ENCODE measurements around the gene PDE9A.

The PDE9A gene

DNA sequence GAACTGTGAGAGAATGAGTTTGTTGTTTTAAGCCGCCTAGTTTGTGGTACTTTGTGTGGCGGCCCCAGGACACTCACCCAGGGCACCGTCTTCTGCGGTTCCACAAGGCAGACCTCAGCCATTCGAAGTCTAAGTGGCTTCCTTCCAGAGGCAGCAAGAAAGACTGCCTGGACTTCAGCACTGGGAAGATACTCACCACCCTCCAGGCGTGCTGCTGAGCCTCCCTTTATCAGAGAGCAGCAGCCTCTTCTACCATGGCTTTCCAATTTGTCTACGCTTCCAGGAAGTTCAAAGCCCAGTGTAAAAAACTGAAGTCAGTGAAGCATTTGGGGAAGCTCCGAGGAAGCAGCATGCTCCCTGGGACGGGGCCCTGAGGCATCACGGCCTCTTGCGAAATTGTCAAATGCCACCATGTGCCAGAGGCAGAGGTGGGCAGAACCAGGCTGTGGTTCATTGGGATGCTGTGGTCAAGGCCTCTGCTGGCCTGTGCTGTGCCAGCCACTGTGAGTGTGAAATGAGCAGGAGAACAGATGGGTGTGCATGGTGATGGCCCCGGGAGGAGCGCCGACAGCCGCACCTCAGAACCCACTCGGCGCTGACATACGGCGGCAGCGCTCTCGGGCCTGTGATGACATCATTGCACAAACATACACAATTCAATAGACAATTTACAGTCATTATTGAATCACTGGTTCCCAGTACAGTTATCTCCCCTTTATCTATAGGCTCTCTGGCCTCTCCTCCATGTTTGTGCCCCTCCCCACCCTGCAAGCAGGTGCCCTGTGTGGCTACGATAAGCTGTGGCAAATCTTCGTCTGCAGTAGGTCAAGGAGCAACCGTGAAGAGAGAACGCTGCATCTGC lies 110.4 kb downstream of the PDE9A start:
- H3K27ac ChIP-seq, result no peak overlapping the region
- DNase-seq (ENCODE audit: low read depth, low spot score), result no peak

DNA sequence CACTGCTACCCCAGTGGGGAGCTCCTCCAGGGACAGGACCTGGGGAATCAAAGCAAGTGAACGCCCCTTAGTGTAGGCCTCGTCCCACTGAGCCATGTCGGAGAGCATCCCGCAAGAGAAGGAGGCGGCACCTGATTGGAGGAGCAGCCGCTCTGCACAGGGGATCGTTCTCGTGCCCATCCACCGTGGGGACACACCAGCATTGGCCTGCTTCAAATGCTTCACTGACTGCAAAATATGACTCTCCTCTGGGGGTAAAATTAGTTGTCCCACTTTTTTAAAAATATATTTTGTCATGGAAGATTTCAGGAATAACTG lies 111.0 kb downstream of the PDE9A start:
- no peak for DNase-seq (ENCODE audit: low read depth, low spot score)
- H3K27ac ChIP-seq, result no peak overlapping the region

DNA sequence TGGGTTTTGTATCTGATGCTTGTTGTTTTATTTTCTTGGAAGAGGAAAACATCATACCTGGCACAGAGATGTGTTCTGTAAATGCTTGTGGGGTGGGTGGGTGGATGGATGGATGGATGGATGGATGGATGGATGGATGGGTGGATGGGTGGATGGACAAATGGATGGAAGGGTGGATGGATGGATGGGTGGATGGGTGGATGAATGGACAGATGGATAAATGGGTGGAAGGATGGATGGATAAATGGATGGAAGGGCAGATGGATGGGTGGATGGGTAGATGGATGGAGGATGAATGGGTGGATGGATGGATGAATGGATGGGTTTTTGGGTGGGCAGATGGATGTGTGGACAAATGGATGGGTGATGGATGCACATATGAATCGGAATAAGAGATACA lies 111.5 kb downstream of the PDE9A start:
- H3K27ac ChIP-seq, result no peak overlapping the region
- no peak for DNase-seq (ENCODE audit: low read depth, low spot score)

DNA sequence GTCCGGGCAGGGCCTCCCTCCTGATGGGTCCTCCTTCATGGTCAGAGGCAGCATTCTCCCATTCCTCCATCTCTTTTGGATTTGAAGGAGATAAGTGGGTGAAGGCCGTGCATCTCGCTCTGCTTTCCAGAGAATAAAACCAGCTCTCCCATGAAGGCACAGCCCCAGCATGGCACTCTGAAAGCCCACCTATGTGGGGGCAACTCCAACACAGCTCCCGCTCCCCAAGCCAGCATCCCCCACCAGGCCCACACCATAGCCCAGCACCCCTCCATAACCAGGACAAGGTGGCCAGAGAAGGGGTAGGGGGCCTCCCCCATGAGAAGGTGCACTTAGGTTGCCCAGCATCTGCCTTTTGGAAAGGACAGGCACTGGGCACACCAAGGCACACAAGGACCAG lies 112.2 kb downstream of the PDE9A start:
- H3K27ac ChIP-seq, result no peak overlapping the region
- no peak for DNase-seq (ENCODE audit: low read depth, low spot score)

DNA sequence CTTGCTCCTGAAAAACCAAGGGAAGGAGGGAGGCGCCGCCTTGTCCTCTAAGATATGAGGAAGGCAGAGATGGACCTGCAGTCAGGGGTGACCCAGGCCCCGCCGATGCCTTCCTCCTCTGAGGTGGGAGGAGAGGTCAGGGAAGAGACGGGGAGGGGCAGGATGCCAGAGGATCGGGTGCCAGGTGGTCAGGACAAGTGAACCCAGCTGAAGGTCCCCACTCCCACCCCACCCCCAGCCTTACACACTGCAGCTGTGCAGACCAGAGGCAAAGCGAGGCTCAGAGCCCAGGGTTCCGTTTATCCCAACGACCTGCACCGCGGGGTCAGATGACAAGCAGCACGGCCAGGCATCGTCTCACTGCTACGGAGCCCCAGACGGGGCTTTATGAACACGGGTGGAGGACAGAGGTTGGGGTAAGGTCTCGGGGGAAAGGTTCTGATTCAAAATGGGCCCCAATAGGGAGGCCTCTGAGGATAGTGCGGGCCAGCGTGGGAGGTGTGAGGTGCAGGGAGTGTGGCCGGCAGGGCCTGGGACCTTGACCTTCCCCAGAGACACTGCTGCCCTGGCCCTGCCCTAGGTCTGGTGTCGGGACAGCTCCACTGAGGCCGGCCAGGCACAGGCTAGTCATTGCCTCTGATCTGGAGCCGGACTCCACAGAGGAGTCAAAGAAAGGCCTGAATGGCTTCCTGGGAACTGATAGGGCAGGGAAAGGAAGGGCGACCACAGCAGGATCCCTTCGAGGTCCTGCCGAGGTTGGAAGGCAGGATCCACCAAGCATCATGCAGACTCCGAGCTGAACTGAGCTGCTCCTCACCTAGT lies 113.5 kb downstream of the PDE9A start:
- DNase-seq (ENCODE audit: low read depth, low spot score), result no peak

DNA sequence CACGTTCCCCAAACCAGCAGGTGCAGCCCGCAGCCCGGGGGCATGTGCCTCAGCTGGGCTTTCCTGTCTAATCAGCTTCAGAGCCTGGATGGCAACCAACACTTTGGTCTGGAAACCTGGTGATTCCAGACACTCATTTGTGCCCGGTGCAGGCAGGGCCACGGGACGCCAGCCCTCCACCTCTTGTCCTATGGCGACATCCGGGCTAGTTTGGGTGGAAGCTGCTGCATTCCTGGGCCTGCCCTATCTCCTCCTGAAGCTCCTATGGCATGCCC lies 114.1 kb downstream of the PDE9A start:
- no peak overlapping the region for H3K27ac ChIP-seq
- no peak for DNase-seq (ENCODE audit: low read depth, low spot score)

More for the DNA sequence above, 113.5 kb downstream of the PDE9A start:
- no peak overlapping the region for H3K27ac ChIP-seq

DNA sequence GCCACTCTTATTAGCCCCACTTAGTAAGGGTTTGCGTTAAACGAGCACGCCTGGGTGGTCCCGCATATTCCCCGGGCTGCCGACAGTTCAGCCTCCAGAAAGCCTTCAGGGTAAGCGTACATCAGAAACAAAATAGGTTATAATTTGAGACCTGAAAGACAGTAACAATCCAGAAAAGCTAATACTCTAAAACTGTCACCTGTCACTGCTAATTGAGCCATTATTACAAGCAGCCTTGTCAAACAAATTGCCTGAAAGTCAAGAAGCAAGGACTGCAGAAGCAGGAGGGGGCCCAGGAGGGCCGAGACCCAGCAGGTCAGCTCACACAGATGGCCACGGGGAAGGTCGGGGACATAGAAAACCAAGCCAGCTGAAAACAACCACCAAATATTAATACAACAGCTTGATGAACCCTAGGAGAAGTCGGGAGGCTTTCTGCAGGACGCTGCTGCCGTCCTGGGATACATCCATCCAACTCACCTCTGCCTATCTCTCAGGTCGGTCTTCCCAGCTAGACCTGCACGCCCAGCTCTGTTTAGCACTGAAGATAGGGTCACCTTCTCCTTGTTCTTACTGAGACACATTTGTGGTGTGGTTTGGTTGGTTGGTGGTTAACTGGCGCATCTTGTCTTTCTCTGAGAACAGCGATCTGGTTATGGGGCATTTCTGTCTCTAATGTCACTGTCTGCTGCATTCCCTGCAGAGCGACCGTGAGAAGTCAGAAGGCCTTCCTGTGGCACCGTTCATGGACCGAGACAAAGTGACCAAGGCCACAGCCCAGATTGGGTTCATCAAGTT lies 115.1 kb downstream of the PDE9A start:
- DNase-seq (ENCODE audit: low read depth, low spot score), result no peak
- H3K27ac ChIP-seq, result no peak overlapping the region

DNA sequence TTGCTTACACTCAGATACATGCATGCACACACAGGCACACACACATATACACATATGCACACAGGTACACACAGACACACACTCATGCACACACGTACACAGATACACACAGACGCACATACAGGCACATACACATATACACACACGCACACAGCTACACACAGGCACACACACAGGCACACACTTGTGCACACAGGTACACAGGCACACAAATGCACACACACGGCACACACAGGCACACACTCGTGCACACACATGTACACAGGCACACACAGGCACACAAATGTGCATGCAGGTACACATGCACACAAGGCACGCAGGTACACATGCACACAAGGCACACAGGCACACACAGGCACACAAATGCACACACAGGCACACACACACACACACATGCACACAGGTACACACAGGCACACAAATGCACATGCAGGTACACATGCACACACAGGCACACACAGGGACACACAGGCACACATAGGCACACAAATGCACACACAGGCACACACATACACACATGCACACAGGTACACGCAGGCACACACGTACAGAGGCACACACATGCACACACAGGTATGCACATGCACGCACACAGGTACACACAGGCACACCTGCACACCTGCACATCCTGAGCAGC lies 115.9 kb downstream of the PDE9A start:
- no peak overlapping the region for H3K27ac ChIP-seq
- DNase-seq (ENCODE audit: low read depth, low spot score), result no peak

DNA sequence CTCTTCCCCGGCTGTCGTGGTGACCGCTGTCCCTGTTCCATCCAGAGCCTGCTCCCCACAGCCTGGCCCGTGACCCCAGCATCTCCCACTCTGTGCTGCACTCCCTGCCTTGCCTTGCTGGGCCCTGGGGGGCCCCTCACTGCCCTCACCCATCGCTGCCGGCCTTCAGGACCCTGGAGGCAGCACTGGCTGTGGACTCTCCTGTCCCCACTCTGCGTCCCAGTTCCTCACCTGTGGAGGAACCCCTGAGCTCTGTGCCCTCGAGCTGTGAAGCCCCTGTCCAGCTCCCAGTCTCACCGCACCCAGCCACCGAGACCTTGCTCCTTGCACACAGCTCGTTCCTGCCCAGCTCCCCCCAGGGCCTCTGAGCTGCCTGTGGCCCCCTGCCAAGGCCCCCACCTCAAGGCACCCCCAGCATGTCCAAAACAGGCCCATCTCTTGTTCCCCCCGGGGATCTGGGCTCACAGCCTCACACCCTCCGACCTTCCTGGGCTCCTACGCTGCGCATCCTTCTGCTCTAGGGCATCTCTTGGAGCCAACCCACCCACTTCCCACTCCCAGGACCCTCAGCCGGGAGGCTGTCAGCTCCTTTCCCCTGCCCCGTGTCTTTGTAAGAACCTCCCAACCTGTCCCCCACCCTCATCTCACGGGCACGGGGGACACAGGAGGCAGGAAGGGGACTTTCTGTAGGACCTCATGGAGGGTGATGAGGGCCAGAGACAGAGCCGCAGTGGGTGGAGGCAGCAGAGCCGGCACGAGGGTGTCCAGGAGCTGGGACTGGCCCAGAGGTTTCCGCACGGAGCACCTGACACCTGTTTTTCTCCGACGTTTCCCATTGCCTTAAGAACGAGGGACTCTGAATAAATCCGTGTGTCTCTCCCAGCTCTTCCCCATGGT lies 116.6 kb downstream of the PDE9A start:
- no peak for DNase-seq (ENCODE audit: low read depth, low spot score)

DNA sequence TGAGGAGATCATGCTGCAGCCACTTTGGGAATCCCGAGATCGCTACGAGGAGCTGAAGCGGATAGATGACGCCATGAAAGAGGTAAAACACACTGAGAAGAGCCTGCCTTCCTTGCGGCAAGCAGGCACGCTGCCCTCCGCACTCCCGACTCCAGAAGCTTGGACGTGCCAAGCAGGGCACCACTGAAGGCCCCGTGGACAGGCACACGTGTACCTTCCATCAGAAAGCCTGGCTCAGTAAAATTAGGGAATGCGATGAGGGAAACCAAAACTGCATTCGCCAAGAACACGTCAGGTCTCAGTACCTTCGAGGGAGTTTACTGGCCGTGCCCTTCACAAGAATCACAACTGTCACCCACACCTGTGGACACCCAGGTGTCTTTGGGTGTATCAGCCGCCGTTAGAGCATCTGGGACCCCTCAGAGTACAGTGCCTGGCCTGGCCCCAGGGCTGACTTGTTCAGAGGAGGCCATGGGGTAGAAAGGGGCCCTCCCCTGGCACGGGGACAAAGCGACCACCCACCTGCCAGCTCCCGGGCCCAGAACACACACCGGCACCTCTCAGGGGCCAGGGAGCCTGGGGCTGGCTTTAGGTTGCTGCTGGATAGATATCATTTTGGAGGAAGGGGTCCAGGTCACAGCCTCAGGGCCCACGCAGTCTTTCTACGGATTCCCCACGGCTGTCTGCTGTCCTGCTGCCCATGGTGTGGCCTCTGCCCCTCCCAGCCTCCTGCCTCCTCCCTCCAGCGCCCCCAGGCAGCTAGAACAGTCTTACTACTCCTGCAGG lies 117.5 kb downstream of the PDE9A start:
- H3K27ac ChIP-seq, result no peak overlapping the region
- no peak for DNase-seq (ENCODE audit: low read depth, low spot score)

More for the DNA sequence above, 116.6 kb downstream of the PDE9A start:
- no peak overlapping the region for H3K27ac ChIP-seq

DNA sequence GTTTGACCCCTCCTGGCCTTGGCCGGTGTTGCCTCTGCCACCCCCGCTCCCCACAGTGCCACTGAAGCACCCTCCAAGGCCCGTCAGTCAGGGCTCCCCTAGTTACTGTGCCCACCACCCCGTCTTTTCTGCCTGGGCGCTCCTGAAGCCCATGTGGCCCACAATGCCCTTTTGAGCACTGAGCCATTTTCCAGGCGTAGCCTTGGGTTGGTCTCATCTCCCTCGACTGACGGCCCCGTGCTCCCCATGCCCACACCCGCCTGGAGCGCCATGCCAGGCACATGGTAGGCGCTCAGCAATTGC lies 118.0 kb downstream of the PDE9A start:
- no peak for DNase-seq (ENCODE audit: low read depth, low spot score)
- no peak overlapping the region for H3K27ac ChIP-seq

DNA sequence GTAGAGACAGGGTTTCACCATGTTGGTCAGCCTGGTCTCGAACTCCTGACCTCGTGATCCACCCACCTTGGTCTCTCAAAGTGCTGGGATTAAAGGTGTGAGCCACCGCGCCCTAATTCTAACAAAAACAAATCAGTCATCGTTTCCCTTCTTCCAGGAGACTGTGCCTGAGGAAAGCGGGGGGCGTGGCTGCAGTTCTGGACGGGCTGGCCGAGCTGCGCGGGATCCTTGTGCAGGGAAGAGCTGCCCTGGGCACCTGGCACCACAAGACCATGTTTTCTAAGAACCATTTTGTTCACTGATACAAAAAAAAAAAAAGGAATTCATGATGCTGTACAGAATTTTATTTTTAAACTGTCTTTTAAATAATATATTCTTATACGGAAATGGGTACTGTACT lies 121.7 kb downstream of the PDE9A start:
- no peak for DNase-seq (ENCODE audit: low read depth, low spot score)
- H3K27ac ChIP-seq, result no peak overlapping the region

DNA sequence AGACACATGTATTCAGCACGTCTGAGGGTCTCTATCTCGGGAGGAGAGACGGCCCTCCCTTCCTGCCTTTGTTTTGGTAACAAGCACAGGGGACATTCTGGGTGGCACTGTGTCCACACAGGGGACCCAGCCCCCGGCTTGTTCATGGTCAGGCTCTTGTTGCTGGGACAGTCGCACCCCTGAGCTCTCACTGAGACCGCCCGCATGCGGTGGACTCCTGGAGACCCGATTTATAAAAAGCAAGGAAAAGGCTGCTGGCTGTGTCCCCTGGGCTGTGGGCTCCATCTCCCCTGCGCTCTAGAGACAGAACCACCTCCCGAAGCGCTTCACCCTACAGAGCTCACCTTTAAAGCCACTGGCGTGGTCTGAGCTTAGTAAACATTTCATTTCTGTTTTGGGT lies 122.5 kb downstream of the PDE9A start:
- no peak for DNase-seq (ENCODE audit: low read depth, low spot score)
- no peak overlapping the region for H3K27ac ChIP-seq

DNA sequence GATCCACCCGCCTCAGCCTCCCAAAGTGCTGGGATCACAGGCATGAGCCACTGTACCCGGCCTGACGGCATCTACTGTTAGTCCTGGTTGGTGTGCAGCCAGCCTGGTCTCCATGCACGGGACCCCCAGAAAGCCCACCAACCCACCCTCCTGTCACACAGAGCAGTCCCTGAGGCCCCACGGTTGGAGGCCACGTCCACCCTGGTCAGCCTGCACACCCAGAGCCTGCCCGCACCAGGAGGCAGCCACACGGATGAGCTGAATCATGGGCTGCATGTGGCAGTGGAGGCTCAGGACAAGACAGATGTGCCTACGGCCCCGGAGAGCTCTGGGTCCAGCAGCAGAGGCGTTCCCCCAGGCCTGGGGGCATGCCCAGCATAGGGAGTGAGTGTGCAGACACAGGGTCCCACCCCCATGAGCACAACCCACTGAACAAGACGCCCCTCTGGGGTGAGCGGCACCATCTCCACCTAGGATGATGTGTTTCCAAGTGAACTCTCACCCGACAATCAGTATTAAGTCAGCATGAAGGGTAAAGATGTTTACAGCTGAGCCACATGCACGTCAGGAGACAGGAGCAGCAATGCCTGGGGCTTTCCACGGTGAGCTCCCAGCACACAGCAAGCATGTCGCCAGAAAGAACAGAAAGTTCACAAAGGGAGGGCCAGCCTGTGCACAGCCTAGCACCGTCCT lies 123.8 kb downstream of the PDE9A start:
- no peak for DNase-seq (ENCODE audit: low read depth, low spot score)
- no peak overlapping the region for H3K27ac ChIP-seq

DNA sequence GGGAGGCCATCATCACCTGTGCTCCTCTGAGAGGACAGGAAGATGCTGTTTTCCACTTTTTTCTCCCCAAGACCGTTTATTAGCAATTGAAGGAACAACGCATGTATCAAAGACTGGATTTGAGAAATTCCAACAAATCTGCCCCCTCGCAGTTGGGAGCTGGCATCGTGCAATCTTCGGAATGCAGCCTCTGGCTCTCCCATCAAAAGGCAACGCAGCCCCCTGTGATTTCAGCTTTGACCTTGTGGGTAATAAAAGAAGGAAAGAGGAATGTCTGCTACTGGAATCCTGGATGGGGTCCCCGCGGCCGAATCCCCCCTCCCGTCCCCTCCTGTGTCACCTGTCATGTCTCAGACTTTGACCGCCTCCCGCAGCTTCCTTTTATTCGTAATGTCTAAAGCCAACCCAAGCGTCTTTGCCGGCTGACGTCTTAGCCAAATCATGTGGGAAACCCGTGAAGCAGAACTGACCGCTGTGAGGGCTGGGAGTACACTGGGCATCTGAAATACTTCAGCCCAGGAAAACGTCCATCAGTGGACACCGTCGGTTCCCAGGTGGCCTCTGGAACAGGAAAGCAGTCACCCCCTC lies 124.4 kb downstream of the PDE9A start:
- no peak for DNase-seq (ENCODE audit: low read depth, low spot score)
- no peak overlapping the region for H3K27ac ChIP-seq

DNA sequence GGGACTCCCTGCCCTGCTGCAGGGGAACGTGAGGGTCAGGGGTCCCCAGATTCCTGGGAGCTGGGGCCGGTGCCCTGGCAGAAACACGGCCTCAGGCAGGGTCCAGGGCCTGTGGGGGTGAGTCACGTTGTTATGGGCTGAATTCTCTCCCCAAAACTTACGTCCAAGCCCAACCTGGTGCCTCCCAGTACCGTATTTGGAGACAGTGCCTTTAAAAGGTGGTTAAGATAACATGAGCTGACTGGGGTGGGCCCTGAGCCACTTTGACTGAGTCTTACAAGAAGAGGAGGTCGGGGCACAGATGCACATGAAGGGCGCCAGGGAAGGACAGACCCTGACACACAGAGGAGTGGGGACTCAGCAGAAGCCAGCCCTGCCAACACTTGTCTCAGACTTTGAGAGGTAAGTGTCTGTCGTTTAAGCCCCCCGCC lies 126.0 kb downstream of the PDE9A start:
- no peak for DNase-seq (ENCODE audit: low read depth, low spot score)
- H3K27ac ChIP-seq, result no peak overlapping the region

DNA sequence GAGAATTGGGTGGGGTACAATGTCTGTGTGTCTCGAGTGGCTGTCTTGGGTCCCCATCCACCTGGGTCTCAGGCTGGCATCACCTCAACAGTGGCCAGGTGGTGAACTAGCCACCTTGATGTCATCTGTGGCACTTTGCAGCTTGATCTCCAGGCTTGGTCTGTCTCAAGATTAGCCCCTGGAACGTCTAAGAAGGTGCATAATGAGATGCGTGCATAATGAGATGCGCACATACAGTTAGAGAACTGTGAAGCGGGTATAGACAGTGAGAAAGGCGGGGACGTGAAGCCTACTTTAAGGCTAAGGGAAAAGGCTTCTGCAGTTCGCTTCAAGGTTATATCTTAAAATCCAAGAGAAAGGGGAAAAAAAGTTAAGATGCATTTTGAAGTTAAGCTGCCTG lies 127.2 kb downstream of the PDE9A start:
- no peak overlapping the region for H3K27ac ChIP-seq
- DNase-seq (ENCODE audit: low read depth, low spot score), result no peak
